ENCODE measurements around the gene FOXO1. TPM values are rescaled to one million over a fixed set of nuclear protein-coding genes. Genes with fewer than 3 reads are reported as not detected.

Gene FOXO1
- total and polyA plus RNA-seq, 12 donors, result 3.4 to 31.2 (median 15.8) TPM

DNA sequence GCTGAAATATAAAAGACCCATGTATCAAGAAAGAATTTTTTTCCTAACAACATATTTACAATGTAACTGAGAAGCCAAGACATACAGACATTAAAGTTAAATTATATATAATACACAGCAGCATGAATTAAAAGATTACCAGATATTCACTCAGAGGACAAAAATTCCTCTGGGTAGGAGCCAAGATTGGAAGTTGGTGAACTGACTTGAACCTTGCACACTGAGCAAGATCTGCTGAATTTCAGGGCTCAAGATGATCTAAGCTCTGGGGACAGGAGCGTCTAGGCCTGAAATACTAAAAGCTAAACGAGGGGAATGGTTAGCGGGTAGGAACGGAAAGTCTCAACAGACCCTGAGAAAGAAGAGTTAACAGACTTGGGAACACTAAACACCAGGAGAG is 8.5 kb downstream of the FOXO1 start:
- ATAC-seq (no peak), DNase-seq (no peak)
- H3K4me3 ChIP-seq, result no peak overlapping the region
- H3K27ac ChIP-seq, result peak overlapping the region in 4 of 10 donors; percentile 1 to 32 (median 22)
- H3K27me3 ChIP-seq, result no peaks in the 10 kb centered on the region
- H3K36me3 ChIP-seq, result no peaks in the 10 kb centered on the region
- WGBS, 2 donors, result 74 to 84% methylated on average over 4 of the region's 4 CpGs
- TF ChIP-seq, protein P1, sequence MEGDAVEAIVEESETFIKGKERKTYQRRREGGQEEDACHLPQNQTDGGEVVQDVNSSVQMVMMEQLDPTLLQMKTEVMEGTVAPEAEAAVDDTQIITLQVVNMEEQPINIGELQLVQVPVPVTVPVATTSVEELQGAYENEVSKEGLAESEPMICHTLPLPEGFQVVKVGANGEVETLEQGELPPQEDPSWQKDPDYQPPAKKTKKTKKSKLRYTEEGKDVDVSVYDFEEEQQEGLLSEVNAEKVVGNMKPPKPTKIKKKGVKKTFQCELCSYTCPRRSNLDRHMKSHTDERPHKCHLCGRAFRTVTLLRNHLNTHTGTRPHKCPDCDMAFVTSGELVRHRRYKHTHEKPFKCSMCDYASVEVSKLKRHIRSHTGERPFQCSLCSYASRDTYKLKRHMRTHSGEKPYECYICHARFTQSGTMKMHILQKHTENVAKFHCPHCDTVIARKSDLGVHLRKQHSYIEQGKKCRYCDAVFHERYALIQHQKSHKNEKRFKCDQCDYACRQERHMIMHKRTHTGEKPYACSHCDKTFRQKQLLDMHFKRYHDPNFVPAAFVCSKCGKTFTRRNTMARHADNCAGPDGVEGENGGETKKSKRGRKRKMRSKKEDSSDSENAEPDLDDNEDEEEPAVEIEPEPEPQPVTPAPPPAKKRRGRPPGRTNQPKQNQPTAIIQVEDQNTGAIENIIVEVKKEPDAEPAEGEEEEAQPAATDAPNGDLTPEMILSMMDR (IDR thresholded peaks at IDR 0.05), result no peak
- no peaks in the 10 kb centered on the region for H3K9me3 ChIP-seq
- intact Hi-C loops (cut with DNase I), result loop anchor here in 1 of 10 donors (10.0 kb wide), 1 partner anchor 63 kb away; no protein-coding TSS in a partner anchor
- H3K4me1 ChIP-seq, result peaks cover 9 to 86% (median 79%) of the 10 kb centered on the region in 9 donors

DNA sequence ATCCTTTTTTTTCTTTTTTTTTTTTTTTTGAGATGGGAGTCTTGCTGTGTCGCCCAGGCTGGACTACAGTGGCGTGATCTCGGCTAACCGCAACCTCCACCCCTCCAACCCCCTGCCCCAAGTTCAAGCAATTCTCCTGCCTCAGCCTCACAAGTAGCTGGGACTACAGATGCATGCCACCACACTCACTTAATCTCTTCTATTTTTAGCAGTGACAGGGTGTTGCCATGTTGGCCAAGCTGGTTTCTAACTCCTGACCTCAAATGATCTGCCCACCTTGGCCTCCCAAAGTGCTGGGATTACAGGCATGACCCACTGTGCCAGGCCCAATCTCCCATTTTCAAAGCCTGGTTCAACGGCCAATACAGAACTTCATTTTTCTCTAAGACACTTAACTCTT is 9.1 kb downstream of the FOXO1 start:
- intact Hi-C loops (cut with DNase I), result loop anchor here in 1 of 10 donors (10.0 kb wide), 1 partner anchor 63 kb away; no protein-coding TSS in a partner anchor
- peak overlapping the region in 4 of 10 donors; percentile 1 to 32 (median 22) for H3K27ac ChIP-seq
- DNase-seq (no peak), ATAC-seq (peak in 6 of 8 donors; percentile 66 to 80 (median 71))
- TF ChIP-seq, protein P1 (IDR thresholded peaks at IDR 0.05), result no peak
- H3K4me3 ChIP-seq, result no peak overlapping the region
- no peaks in the 10 kb centered on the region for H3K27me3 ChIP-seq
- 84 to 86% methylated on average over 5 of the region's 5 CpGs for WGBS, 2 donors
- H3K4me1 ChIP-seq, result peaks cover 9 to 82% (median 76%) of the 10 kb centered on the region in 9 donors
- no peaks in the 10 kb centered on the region for H3K9me3 ChIP-seq
- no peaks in the 10 kb centered on the region for H3K36me3 ChIP-seq

DNA sequence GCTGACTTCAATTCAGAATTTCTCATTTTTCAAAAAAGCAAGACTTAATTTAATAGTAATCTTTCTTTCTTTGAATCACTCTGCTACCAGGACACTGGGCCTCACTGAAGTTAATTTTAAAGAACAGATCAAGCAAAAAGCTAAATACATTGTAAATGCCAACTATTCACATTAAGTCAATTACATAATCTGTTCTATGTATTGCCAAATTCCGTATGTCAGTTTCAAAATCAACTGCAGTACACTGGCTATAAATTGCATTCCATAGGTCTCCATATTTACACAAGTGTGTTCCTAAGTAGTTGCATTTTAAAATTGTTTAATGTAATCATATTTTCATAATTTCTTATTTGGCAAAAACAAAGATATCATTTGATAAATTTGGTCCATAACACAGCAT is 10.1 kb downstream of the FOXO1 start:
- no peak for ATAC-seq

DNA sequence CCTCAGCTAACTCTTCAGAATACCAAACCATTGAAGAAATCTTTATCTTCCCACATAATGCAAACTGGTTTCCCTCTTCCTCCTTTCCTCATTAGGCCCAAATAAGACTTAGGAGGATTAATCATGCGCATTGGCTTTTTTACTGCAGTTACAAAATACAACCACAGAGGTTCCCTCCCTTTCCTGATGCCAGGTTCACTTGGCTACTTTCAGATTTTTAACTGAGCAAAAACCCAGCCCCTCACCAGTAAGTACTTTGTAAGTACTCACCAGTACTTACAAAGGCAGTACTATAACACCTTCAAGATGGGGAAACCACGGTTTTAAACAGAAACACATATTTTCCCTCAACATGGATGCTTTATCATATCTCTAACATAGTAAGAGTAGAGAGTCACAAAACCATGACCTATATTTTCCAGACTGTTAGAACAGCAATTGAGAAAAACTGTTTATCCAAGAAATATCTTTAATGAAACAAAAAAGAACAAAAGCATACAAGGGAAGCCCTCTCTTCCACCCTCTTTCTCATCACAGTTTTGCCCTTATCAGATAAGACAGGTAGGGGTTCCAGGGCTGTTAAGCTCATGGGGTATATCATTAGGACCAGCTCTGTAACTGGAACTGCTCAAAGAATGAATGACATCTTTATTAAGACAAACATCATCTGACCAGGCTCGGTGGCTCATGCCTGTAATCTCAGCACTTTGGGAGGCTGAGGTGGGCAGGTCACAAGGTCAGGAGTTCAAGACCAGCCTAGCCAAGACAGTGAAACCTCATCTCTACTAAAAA is 12.7 kb downstream of the FOXO1 start:
- TF ChIP-seq, protein P1 (IDR thresholded peaks at IDR 0.05), result no peak
- no peak for ATAC-seq
- Histone ChIP-seq H3K4me1 (peaks cover 9 to 87% (median 64%) of the 10 kb centered on the region in 9 donors), H3K27me3 (no peaks in the 10 kb centered on the region), H3K9me3 (no peaks in the 10 kb centered on the region), H3K4me3 (no peak overlapping the region), H3K27ac (peak overlapping the region in 2 of 10 donors; percentile 17 to 42), H3K36me3 (no peaks in the 10 kb centered on the region)
- WGBS, 2 donors, result 41 to 53% methylated on average over 3 of the region's 3 CpGs
- intact Hi-C loops (cut with DNase I), result loop anchor here in 1 of 10 donors (10.0 kb wide), 1 partner anchor 59 kb away; no protein-coding TSS in a partner anchor
- no peak for DNase-seq

More for the DNA sequence above, 10.1 kb downstream of the FOXO1 start:
- Histone ChIP-seq H3K4me1 (peaks cover 9 to 85% (median 67%) of the 10 kb centered on the region in 9 donors), H3K27me3 (no peaks in the 10 kb centered on the region), H3K9me3 (no peaks in the 10 kb centered on the region), H3K27ac (no peak overlapping the region), H3K4me3 (no peak overlapping the region), H3K36me3 (no peaks in the 10 kb centered on the region)
- 80 to 81% methylated on average over 1 of the region's 1 CpG for WGBS, 2 donors
- intact Hi-C loops (cut with DNase I), result loop anchor here in 1 of 10 donors (10.0 kb wide), 1 partner anchor 62 kb away; no protein-coding TSS in a partner anchor
- TF ChIP-seq, protein P1 (IDR thresholded peaks at IDR 0.05), result no peak
- DNase-seq, result no peak

Measured in heart right ventricle (tissue), 16 donors.